HepG2 (cell line): ENCODE measurements around the gene KIF17. TPM values are rescaled to one million over a fixed set of nuclear protein-coding genes. Genes with fewer than 3 reads are reported as not detected.
A peak's percentile ranks its signal among the peaks of the same experiment; 100 is the strongest.

Experiments used
- CEBPB ChIP-seq: IDR thresholded peaks from 2 replicates; pipeline ENCODE4 v1.6.1; 2011; ENCODE audit warnings: low read depth, low read length, improper control_type of control experiment, borderline replicate concordance
- CTCF ChIP-seq: sonication (generic); formaldehyde crosslinking; IDR thresholded peaks from 2 replicates; pipeline ENCODE4 v1.5.0; 2020; ENCODE audit warnings: mild to moderate bottlenecking, missing genetic modification reagents, moderate library complexity
- HNF1B ChIP-seq: sonication (generic); formaldehyde crosslinking; IDR thresholded peaks from 2 replicates; pipeline ENCODE4 v1.5.1; 2020; ENCODE audit warnings: mild to moderate bottlenecking, moderate library complexity, missing genetic modification reagents
- NR2F6 ChIP-seq, 2 experiments: IDR thresholded peaks; 2 replicates each; pipeline ENCODE4 v1.6.1; 2016; ENCODE audit warnings: antibody characterized with exemption in 1 of 2, mild to moderate bottlenecking in 1 of 2
- polyA plus RNA-seq, 8 experiments: library from polyadenylated mRNA; depleted of rRNA in 3 of 8; stranded (reverse) in 7 of 8; unstranded in 1 of 8; fragments of >200 nt; fragmentation: Illumina TruSeq in 4 of 8; extraction: Trizol in 4 of 8; gene quantifications; 2 replicates each; pipeline versions ENCODE4 v1.2.1 to v1.2.3, GENCODE V29; 2011 to 2016; ENCODE audit warnings: low read depth in 4 of 8, missing spikeins in 1 of 8, mixed read lengths in 1 of 8; ENCODE audit not compliant: insufficient read depth in 1 of 8
- total RNA-seq, 5 experiments: library from RNA; depleted of rRNA; stranded (reverse); fragments of >200 nt; fragmentation: Illumina TruSeq; extraction: Trizol; gene quantifications; 2 replicates each; pipeline ENCODE4 v1.2.3, GENCODE V29; 2016; ENCODE audit warnings: low read depth in 1 of 5
- TF ChIP-seq, protein P1 (sequence below): IDR thresholded peaks from 2 replicates; pipeline ENCODE4 v1.6.1; 2016; ENCODE audit warnings: missing compliant biosample characterization, missing genetic modification reagents, borderline replicate concordance
- TF ChIP-seq, protein P2 (sequence below): sonication (generic); IDR thresholded peaks from 2 replicates; pipeline ENCODE4 v1.6.1; 2016; ENCODE audit warnings: low read depth, borderline replicate concordance

KIF17 gene
- total and polyA plus RNA-seq, 2 of the 13 experiments (the other 11 are each of a cell fraction or from before 2014, with no cell fraction given): 0.24 to 0.44 TPM

DNA sequence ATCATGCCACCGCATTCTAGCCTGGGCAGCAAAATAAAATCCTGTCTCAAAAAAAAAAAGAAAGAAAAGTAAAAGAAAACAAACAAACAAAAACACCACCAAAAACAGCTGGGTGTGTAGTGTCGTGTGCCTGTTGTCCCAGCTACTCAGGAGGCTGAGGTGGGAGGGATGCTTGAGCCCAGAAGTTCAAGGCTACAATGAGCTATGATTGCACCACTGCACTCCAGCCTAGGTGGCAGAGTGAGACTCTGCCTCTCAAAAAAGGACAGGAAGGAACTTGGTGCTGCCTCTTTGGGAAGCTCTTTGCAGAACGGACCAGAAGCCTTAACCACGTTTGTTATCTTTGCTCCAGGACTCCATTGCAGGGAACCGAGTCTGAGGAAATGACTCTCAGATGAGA, 11.0 kb downstream of the KIF17 start (continued):
- 0 out of 2 replicates have a peak, but pooled peaks have one; percentile 18 for TF ChIP-seq HNF1B (CRISPR knock-in tag)
- TF ChIP-seq, protein P1, sequence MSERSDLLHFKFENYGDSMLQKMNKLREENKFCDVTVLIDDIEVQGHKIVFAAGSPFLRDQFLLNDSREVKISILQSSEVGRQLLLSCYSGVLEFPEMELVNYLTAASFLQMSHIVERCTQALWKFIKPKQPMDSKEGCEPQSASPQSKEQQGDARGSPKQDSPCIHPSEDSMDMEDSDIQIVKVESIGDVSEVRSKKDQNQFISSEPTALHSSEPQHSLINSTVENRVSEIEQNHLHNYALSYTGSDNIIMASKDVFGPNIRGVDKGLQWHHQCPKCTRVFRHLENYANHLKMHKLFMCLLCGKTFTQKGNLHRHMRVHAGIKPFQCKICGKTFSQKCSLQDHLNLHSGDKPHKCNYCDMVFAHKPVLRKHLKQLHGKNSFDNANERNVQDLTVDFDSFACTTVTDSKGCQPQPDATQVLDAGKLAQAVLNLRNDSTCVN (CRISPR knock-in tag): no peak
- TF ChIP-seq CEBPB: peak; percentile 62; the same call in 1 of the 2 replicates
- TF ChIP-seq, protein P2, sequence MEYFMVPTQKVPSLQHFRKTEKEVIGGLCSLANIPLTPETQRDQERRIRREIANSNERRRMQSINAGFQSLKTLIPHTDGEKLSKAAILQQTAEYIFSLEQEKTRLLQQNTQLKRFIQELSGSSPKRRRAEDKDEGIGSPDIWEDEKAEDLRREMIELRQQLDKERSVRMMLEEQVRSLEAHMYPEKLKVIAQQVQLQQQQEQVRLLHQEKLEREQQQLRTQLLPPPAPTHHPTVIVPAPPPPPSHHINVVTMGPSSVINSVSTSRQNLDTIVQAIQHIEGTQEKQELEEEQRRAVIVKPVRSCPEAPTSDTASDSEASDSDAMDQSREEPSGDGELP: 0 out of 2 replicates have a peak, but pooled peaks have one; percentile 7
- peak; percentile 24; the same call in 1 of the 2 replicates for TF ChIP-seq CTCF
- TF ChIP-seq NR2F6 (IDR thresholded peaks at IDR 0.05): no peak
- TF ChIP-seq NR2F6 (CRISPR knock-in tag; IDR thresholded peaks at IDR 0.05): no peak
- TF ChIP-seq, all 625 proteins: peak for 9
